Tibial nerve (tissue), 4 donors: ENCODE data around the gene CENPM. TPM values are rescaled to one million over a fixed set of nuclear protein-coding genes. Genes with fewer than 3 reads are reported as not detected.

ENCODE experiments used
- DNase-seq, 2 donors: peaks; one replicate each; pipeline ENCODE4 v3.0.0-alpha.2; 2019; ENCODE audit warnings: low spot score in 2 of 2
- H3K27ac ChIP-seq, 4 donors: fragments of 200-600 bp; sonication (generic) in 3 of 4; one replicate each; pipeline ENCODE4 v1.5.1; 2017 to 2019; ENCODE audit warnings: mild to moderate bottlenecking in 1 of 4
- H3K27me3 ChIP-seq, 2 donors: fragments of 200-600 bp; sonication (generic) in 1 of 2; one replicate each; pipeline versions ENCODE4 v1.5.1 to v1.6.0; 2017 to 2019
- H3K36me3 ChIP-seq, 3 donors: fragments of 200-600 bp; sonication (generic); one replicate each; pipeline ENCODE4 v1.5.1; 2018 to 2019
- H3K4me1 ChIP-seq, 4 donors: fragments of 200-600 bp; sonication (generic) in 3 of 4; one replicate each; pipeline ENCODE4 v1.5.1; 2017 to 2019
- H3K4me3 ChIP-seq, 4 donors: fragments of 200-600 bp; sonication (generic) in 3 of 4; one replicate each; pipeline ENCODE4 v1.5.1; 2017 to 2019; ENCODE audit warnings: mild to moderate bottlenecking in 1 of 4, moderate library complexity in 1 of 4
- H3K9me3 ChIP-seq, 4 donors: fragments of 200-600 bp; sonication (generic) in 3 of 4; one replicate each; pipeline ENCODE4 v1.5.1; 2017 to 2019
- CTCF ChIP-seq, 5 experiments: fragments of 200-600 bp in 3 of 5; fragments of 450-650 bp in 2 of 5; sonication (generic) in 3 of 5; IDR thresholded peaks; one replicate each; pipeline ENCODE4 v1.5.1; 2016 to 2019; ENCODE audit warnings: antibody characterized with exemption in 5 of 5, mild to moderate bottlenecking in 3 of 5, moderate library complexity in 2 of 5
- EP300 ChIP-seq, 2 donors: sonication (generic); formaldehyde crosslinking; IDR thresholded peaks; one replicate each; pipeline ENCODE4 v1.6.1; 2017; ENCODE audit warnings: antibody characterized with exemption in 2 of 2, mild to moderate bottlenecking in 1 of 2
- POLR2A ChIP-seq, 2 donors: fragments of 450-650 bp; IDR thresholded peaks; one replicate each; pipeline ENCODE4 v1.6.1; 2017; ENCODE audit warnings: antibody characterized with exemption in 2 of 2, mild to moderate bottlenecking in 2 of 2, moderate library complexity in 2 of 2
- WGBS, 2 donors: methylation state at CpG; one replicate each; pipeline ENCODE4 v1.1.5; 2018; 5-methylcytosine and 5-hydroxymethylcytosine counted together
- total RNA-seq, 4 donors: library from RNA; depleted of rRNA; stranded (reverse); fragments of >200 nt; gene quantifications; one replicate each; pipeline ENCODE4 v1.1.0, GENCODE V29; 2016

Gene CENPM
- total RNA-seq, 4 donors from 2014 or later: 5.0 to 5.1 TPM; not detected in 2

DNA sequence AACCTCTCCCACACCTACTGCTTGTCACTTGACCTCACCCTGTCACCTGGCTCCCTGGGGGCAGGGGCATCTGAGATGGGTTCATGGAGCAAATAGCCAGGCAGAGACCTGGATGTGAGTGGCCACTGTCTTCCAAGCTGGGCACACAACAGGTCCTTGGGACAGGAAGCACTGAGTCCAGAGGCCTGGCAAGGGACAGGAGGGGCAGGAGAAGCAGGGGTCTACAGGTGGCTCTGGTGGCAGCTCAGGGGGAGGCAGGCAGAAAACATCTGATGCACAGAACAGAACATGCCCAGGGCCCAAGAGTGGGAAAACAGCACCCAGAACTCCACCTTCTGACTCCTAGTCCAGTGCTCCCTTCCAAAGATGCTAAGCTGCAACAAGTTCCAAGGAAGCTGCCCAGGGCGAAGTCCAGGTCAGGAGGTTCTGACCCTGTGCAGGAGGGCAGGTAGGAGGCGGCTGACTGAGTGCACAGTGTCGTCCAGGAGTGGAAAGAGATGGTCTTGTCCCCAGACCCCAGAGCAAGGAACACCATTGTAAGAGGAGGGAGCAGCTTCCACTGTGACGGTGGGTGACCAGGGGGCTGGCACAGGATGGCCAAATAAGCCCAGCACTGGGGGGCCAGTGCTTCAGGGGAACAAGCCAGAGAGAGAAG lies 23.9 kb downstream of the CENPM start:
- WGBS, 2 donors: 91 to 93% methylated on average over 4 of the region's 4 CpGs
- Histone ChIP-seq H3K4me1 (peaks cover 0 to 40% (median 22%) of the 10 kb centered on the region in 4 donors), H3K27me3 (peaks cover 2 to 42% of the 10 kb centered on the region in 2 donors), H3K27ac (no peak overlapping the region), H3K9me3 (no peaks in the 10 kb centered on the region), H3K4me3 (no peak overlapping the region), H3K36me3 (no peaks in the 10 kb centered on the region)
- no peak for DNase-seq
- TF ChIP-seq POLR2A (IDR thresholded peaks at IDR 0.05) (no peak), CTCF (IDR thresholded peaks at IDR 0.05) (no peak), EP300 (IDR thresholded peaks at IDR 0.05) (no peak)

DNA sequence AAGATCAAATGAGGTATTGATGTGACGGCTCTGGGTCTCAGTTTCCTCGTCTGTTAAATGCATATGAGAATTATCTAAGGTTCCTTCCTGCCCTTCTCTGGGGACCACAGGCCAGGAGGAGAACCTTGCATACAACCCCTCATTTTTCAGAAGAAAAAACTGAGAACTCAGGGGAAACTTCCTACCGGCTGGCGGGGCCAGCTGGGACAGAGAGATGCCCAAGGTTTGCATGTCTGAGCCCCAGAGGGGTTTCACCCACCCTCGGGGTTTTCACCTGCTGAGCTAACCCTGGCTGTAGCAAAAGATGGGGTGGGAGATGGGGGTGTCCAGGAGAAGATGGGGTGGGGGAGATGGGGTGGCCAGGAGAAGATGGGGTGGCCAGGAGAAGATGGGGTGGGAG lies 24.6 kb downstream of the CENPM start:
- Histone ChIP-seq H3K27me3 (peaks cover 2 to 48% of the 10 kb centered on the region in 2 donors), H3K27ac (no peak overlapping the region), H3K9me3 (no peaks in the 10 kb centered on the region), H3K4me3 (no peak overlapping the region), H3K4me1 (peaks cover 0 to 40% (median 22%) of the 10 kb centered on the region in 4 donors), H3K36me3 (no peaks in the 10 kb centered on the region)
- 91 to 93% methylated on average over 5 of the region's 5 CpGs for WGBS, 2 donors
- no peak for TF ChIP-seq POLR2A (IDR thresholded peaks at IDR 0.05)
- DNase-seq: no peak

- Histone ChIP-seq H3K4me3 (peak overlapping the region; percentile 30 to 59 (median 49)), H3K27me3 (peaks cover 2 to 54% of the 10 kb centered on the region in 2 donors), H3K36me3 (no peaks in the 10 kb centered on the region), H3K9me3 (no peaks in the 10 kb centered on the region), H3K27ac (peak overlapping the region in 2 of 4 donors; percentile 8 to 71), H3K4me1 (peaks cover 0 to 30% (median 19%) of the 10 kb centered on the region in 4 donors)
- 50 to 54% methylated on average over 19 to 20 of the region's 21 CpGs for WGBS, 2 donors
- no peak for DNase-seq
- no peak for TF ChIP-seq EP300 (IDR thresholded peaks at IDR 0.05)
- TF ChIP-seq CTCF (IDR thresholded peaks at IDR 0.05): no peak
- TF ChIP-seq POLR2A (IDR thresholded peaks at IDR 0.05): no peak
Measured at GRCh38 chr22:41920271-41920976, 26.5 kb downstream of the CENPM start.

DNA sequence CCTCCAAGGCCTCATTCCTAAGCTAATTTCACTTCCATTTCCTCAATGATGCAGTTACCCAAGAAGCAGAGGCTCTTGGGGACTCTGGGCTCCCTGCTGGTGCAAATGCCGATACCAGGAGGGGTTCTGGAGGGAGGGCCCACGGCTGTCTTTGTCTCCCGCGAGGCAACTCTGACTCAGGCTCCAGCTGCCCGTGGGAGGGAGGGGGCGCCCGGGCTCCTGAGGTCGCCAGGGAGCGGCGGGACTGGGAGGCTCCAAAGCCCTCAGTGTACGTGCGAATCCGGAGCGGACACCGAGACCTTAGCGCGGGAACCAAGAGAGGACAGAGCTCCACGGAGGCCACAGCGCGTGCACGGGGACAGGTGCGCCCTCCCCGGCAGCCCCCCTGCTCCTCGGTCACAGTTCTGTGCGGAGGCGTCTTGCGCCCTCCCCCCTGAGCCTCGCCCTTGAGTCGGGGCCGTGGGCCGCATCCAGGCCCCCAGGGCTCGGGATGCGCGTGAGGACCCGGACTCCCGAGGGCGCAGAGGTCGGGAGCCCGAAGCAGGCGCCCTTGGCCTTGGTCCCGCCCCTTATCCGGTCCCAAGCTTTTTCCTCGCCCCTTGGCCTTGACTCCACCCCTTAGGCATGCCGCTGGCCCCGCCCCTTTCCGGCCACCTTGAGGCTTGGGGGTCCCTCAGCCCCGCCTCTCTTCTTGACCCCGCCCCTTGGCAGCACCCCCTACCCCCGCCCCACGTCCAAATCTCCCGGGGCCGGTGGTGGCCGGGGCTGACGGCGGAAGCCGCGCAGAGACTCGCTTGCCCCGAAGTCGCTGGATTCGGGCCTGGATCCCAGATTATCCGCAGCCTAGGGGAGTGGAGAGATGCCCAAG lies 27.4 kb downstream of the CENPM start:
- TF ChIP-seq CTCF (IDR thresholded peaks at IDR 0.05) (no peak), EP300 (IDR thresholded peaks at IDR 0.05) (no peak), POLR2A (IDR thresholded peaks at IDR 0.05) (no peak)
- peaks cover 0 to 38% (median 21%) of the 10 kb centered on the region in 4 donors for H3K4me1 ChIP-seq
- peaks cover 2 to 54% of the 10 kb centered on the region in 2 donors for H3K27me3 ChIP-seq
- no peaks in the 10 kb centered on the region for H3K9me3 ChIP-seq
- H3K27ac ChIP-seq: peak overlapping the region in 2 of 4 donors; percentile 8 to 71
- 1 to 3% methylated on average over 29 to 45 of the region's 62 CpGs for WGBS, 2 donors
- peak in 1 of 2 donors; percentile 20 for DNase-seq
- H3K4me3 ChIP-seq: peak overlapping the region; percentile 30 to 59 (median 49)
- H3K36me3 ChIP-seq: no peaks in the 10 kb centered on the region

GRCh38 chr22:41917903-41918791 lies 28.8 kb downstream of the CENPM start:
- Histone ChIP-seq H3K4me3 (no peak overlapping the region), H3K27ac (no peak overlapping the region), H3K27me3 (peaks cover 2 to 62% of the 10 kb centered on the region in 2 donors), H3K4me1 (peaks cover 0 to 45% (median 21%) of the 10 kb centered on the region in 4 donors), H3K36me3 (no peaks in the 10 kb centered on the region), H3K9me3 (no peaks in the 10 kb centered on the region)
- 71 to 75% methylated on average over 20 to 23 of the region's 23 CpGs for WGBS, 2 donors
- no peak for TF ChIP-seq CTCF (IDR thresholded peaks at IDR 0.05)
- TF ChIP-seq EP300 (IDR thresholded peaks at IDR 0.05): no peak
- TF ChIP-seq POLR2A (IDR thresholded peaks at IDR 0.05): no peak
- DNase-seq: peak in 1 of 2 donors; percentile 32
